Vagina (tissue), 2 donors: ENCODE results near the gene ZFHX3. TPM values are rescaled to one million over a fixed set of nuclear protein-coding genes. Genes with fewer than 3 reads are reported as not detected.

Experiments
- DNase-seq, 2 donors: peaks; one replicate each; pipeline ENCODE4 v3.0.0-alpha.2; 2017; ENCODE audit errors: extremely low spot score in 2 of 2
- H3K27ac ChIP-seq: fragments of 200-600 bp; sonication (generic); one replicate; pipeline ENCODE4 v1.5.1; 2019
- H3K27me3 ChIP-seq: fragments of 200-600 bp; sonication (generic); one replicate; pipeline ENCODE4 v1.5.1; 2019
- H3K36me3 ChIP-seq, 2 donors: fragments of 200-600 bp; sonication (generic); one replicate each; pipeline ENCODE4 v1.5.1; 2017 to 2019
- H3K4me1 ChIP-seq: fragments of 200-600 bp; sonication (generic); one replicate; pipeline ENCODE4 v1.5.1; 2019
- H3K4me3 ChIP-seq, 2 donors: fragments of 200-600 bp; sonication (generic); 1 replicate in 1 of 2; 2 replicates in 1 of 2; pipeline ENCODE4 v1.5.1; 2016 to 2019
- H3K9me3 ChIP-seq: fragments of 200-600 bp; sonication (generic); one replicate; pipeline ENCODE4 v1.5.1; 2019
- POLR2A ChIP-seq, 2 donors: fragments of 450-650 bp; IDR thresholded peaks; one replicate each; pipeline ENCODE4 v1.6.1; 2017; ENCODE audit warnings: antibody characterized with exemption in 2 of 2, mild to moderate bottlenecking in 2 of 2, moderate library complexity in 2 of 2
- POLR2AphosphoS5 ChIP-seq, 2 donors: sonication (generic); formaldehyde crosslinking; IDR thresholded peaks; one replicate each; pipeline ENCODE4 v1.9.0; 2017; ENCODE audit warnings: antibody characterized with exemption in 2 of 2, mild to moderate bottlenecking in 2 of 2, low read depth in 1 of 2; ENCODE audit not compliant: insufficient read depth in 1 of 2
- intact Hi-C: fragments of 100-400 bp; cut with DNase I; formaldehyde crosslinking; loops from one replicate; pipeline ENCODE4 v1.15.1; 2023
- total RNA-seq: library from RNA; depleted of rRNA; stranded (reverse); fragments of >200 nt; gene quantifications from one replicate; pipeline ENCODE4 v1.2.3, GENCODE V29; 2016
- TF ChIP-seq, protein P1 (sequence below), 3 experiments: fragments of 450-650 bp in 2 of 3; fragments of 200-600 bp in 1 of 3; sonication (generic) in 1 of 3; IDR thresholded peaks; one replicate each; pipeline ENCODE4 v1.5.1; 2017 to 2019; ENCODE audit warnings: antibody characterized with exemption in 3 of 3, mild to moderate bottlenecking in 2 of 3, moderate library complexity in 2 of 3

The ZFHX3 gene
- total RNA-seq, 1 donor from 2014 or later = 28.0 TPM

DNA sequence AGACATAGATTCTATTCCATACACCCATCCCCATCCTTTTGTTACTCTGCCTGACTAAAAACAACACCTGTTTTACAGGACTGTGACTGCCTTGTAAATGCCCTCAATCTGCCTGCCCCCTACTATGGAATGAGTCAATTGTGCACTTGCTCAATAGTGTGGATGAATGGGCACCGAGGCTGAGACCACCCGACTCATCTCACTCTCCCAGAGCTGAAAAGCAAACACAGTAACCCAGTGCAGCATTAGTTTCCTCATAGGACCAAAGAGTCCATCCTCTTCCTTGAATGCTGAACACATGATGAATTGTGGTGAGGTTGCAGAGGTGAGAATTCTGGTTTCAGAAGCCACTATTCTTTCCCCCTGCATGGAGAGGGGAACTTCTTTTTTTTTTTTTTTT, 233.7 kb downstream of the ZFHX3 start:
- intact Hi-C loops = no loop called here
- no peak overlapping the region for H3K4me3 ChIP-seq
- peaks cover 0 to 12% of the 10 kb centered on the region in 2 donors for H3K36me3 ChIP-seq
- no peaks in the 10 kb centered on the region for H3K9me3 ChIP-seq
- H3K27me3 ChIP-seq = no peaks in the 10 kb centered on the region
- no peak overlapping the region for H3K27ac ChIP-seq
- no peak for DNase-seq
- no peaks in the 10 kb centered on the region for H3K4me1 ChIP-seq
- TF ChIP-seq POLR2AphosphoS5 (IDR thresholded peaks at IDR 0.05; ENCODE audit: insufficient read depth in 1 of 2, low read depth in 1 of 2) (no peak), POLR2A (IDR thresholded peaks at IDR 0.05) (no peak)
- TF ChIP-seq, protein P1, sequence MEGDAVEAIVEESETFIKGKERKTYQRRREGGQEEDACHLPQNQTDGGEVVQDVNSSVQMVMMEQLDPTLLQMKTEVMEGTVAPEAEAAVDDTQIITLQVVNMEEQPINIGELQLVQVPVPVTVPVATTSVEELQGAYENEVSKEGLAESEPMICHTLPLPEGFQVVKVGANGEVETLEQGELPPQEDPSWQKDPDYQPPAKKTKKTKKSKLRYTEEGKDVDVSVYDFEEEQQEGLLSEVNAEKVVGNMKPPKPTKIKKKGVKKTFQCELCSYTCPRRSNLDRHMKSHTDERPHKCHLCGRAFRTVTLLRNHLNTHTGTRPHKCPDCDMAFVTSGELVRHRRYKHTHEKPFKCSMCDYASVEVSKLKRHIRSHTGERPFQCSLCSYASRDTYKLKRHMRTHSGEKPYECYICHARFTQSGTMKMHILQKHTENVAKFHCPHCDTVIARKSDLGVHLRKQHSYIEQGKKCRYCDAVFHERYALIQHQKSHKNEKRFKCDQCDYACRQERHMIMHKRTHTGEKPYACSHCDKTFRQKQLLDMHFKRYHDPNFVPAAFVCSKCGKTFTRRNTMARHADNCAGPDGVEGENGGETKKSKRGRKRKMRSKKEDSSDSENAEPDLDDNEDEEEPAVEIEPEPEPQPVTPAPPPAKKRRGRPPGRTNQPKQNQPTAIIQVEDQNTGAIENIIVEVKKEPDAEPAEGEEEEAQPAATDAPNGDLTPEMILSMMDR (IDR thresholded peaks at IDR 0.05) = no peak

DNA sequence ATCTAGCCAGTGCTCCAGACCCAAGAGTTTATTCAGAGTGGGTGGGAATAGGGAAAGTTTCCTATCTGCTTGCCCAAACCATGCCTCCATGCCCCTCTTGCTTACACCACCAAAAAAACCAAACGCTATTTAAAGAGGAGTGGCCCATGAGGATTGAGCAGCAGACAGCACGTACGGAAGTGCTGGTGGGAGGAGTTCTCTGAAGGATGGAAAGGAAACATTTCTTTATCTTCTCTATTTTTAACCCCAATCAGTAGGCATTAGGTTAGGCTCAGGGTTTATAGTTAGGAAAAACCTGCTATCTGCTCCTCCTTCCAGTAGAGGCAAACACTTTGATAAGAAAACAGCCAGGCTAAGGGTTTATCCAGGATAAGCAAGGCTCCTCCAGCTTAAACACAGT, 235.3 kb downstream of the ZFHX3 start:
- no peak overlapping the region for H3K27ac ChIP-seq
- no peaks in the 10 kb centered on the region for H3K9me3 ChIP-seq
- H3K36me3 ChIP-seq = peaks cover 0 to 12% of the 10 kb centered on the region in 2 donors
- no peaks in the 10 kb centered on the region for H3K4me1 ChIP-seq
- no peak for TF ChIP-seq POLR2A (IDR thresholded peaks at IDR 0.05)
- TF ChIP-seq POLR2AphosphoS5 (IDR thresholded peaks at IDR 0.05; ENCODE audit: insufficient read depth in 1 of 2, low read depth in 1 of 2) = no peak
- TF ChIP-seq, protein P1 (IDR thresholded peaks at IDR 0.05) = no peak
- intact Hi-C loops = no loop called here
- DNase-seq = no peak
- no peaks in the 10 kb centered on the region for H3K27me3 ChIP-seq
- no peak overlapping the region for H3K4me3 ChIP-seq

DNA sequence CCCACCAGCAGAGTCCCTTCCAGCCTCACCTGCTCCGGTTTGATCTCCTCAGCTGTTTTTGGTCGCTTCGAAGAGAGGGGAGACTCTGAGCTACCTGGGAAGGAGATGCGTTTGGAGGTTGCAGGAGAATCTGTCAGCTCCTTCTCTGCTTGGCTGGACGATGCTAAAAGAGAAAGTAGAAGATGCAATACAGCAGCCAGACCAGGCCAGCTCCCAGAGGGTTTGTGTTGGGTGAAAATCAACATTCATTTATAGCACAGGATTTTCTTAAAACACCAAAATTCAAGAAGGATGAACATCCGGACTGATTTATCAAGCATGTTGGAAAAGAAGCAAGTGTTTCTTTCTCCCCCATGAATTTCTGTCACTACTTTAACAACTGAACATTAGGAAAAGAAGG, 236.1 kb downstream of the ZFHX3 start:
- H3K4me3 ChIP-seq = no peak overlapping the region
- H3K27me3 ChIP-seq = no peaks in the 10 kb centered on the region
- intact Hi-C loops = no loop called here
- no peak for DNase-seq
- no peaks in the 10 kb centered on the region for H3K4me1 ChIP-seq
- H3K36me3 ChIP-seq = peaks cover 0 to 12% of the 10 kb centered on the region in 2 donors
- no peaks in the 10 kb centered on the region for H3K9me3 ChIP-seq
- no peak overlapping the region for H3K27ac ChIP-seq
- TF ChIP-seq POLR2A (IDR thresholded peaks at IDR 0.05) (no peak), POLR2AphosphoS5 (IDR thresholded peaks at IDR 0.05; ENCODE audit: insufficient read depth in 1 of 2, low read depth in 1 of 2) (no peak)
- TF ChIP-seq, protein P1 (IDR thresholded peaks at IDR 0.05) = no peak

DNA sequence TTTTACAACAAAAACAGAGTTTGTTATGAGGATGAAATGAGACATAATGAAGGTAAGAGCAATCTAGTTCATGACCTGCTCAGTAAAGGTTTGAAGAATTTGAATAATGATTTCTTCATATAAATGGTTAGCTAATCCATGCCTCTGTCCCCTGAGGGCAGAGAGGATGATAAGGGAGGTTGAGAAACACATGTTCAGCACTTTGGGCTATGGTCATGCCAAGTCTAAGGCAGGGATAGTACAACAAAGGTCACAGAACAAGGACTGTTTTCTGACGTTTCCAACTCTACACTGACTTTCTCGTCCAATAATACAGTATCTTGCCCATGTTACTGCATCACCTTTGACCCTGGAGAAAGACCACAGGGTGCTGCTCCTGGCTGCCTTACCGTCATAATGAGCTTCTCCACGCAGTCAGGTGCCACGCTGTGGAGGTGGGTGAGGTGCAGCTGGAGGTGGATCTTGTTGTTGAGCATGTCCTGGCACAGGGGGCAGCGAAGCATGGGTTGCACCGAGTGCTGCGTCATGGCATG, 236.7 kb downstream of the ZFHX3 start:
- no peaks in the 10 kb centered on the region for H3K4me1 ChIP-seq
- TF ChIP-seq POLR2A (IDR thresholded peaks at IDR 0.05) (no peak), POLR2AphosphoS5 (IDR thresholded peaks at IDR 0.05; ENCODE audit: insufficient read depth in 1 of 2, low read depth in 1 of 2) (no peak)
- TF ChIP-seq, protein P1 (IDR thresholded peaks at IDR 0.05) = no peak
- no peak overlapping the region for H3K4me3 ChIP-seq
- intact Hi-C loops = no loop called here
- no peak overlapping the region for H3K27ac ChIP-seq
- H3K9me3 ChIP-seq = no peaks in the 10 kb centered on the region
- peaks cover 0 to 12% of the 10 kb centered on the region in 2 donors for H3K36me3 ChIP-seq
- no peak for DNase-seq
- H3K27me3 ChIP-seq = no peaks in the 10 kb centered on the region

DNA sequence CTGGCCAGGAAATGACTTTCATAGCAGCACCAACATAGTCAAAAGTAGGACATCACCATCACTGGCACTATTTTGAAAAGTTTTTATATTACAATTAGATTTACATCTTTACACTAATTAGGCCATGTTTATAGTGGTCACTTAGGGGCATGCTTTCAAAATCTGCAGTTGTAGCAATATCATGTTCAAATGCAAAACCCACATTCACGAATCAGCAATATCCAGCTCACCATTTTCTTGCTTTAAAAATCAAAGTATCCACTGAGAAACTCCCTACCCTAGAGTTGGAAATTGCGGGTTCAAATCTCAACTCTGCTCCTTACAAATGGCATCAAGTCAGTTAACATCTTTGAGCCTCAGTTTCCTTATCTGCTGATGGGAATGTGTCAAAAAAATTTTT, 237.4 kb downstream of the ZFHX3 start:
- Histone ChIP-seq H3K27me3 (no peaks in the 10 kb centered on the region), H3K4me1 (no peaks in the 10 kb centered on the region), H3K4me3 (no peak overlapping the region), H3K9me3 (no peaks in the 10 kb centered on the region), H3K36me3 (peaks cover 0 to 12% of the 10 kb centered on the region in 2 donors), H3K27ac (no peak overlapping the region)
- intact Hi-C loops = no loop called here
- no peak for DNase-seq
- no peak for TF ChIP-seq POLR2A (IDR thresholded peaks at IDR 0.05)
- TF ChIP-seq, protein P1 (IDR thresholded peaks at IDR 0.05) = no peak
- TF ChIP-seq POLR2AphosphoS5 (IDR thresholded peaks at IDR 0.05; ENCODE audit: insufficient read depth in 1 of 2, low read depth in 1 of 2) = no peak
